ENCODE data around the gene PAIP1. TPM values are rescaled to one million over a fixed set of nuclear protein-coding genes. Genes with fewer than 3 reads are reported as not detected.

PAIP1 gene
- total RNA-seq, 2 experiments from 2014 or later: 44.2 to 69.2 TPM

DNA sequence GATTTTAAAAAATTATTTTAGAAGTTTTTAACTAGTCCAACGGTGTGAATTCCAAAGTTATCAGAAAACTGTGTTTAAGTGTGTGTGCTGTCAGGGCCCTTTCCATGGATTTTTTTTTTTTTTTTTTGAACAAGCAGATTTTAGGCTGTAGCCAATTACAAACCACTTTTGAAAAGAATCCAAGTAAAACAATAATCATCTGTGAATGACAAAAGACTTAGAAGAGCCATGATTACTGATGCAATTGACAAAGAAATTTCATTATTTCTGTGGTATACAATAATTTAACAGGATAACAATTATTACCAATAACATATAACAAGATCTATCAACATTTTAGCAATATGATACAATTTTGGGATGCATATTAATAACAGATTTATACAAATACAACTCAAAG lies 16.2 kb upstream of the PAIP1 start:
- ChIA-PET CTCF (ENCODE audit: unreplicated experiment) (no interaction called here), POLR2A (interaction anchor here (0.8 to 0.9 kb wide), 2 partner anchors 15 to 66 kb away, joined by 3 to 6 read pairs; no protein-coding TSS in a partner anchor)
- H3K27ac ChIP-seq (ENCODE audit: low read depth, low read length, poor library complexity, severe bottlenecking): no peak overlapping the region
- no peak for DNase-seq (ENCODE audit: low spot score)
- peaks cover 28% of the 10 kb centered on the region for H3K36me3 ChIP-seq (ENCODE audit: insufficient read depth, low read length)
- H3K4me1 ChIP-seq (ENCODE audit: insufficient read depth, low read length, poor library complexity, severe bottlenecking): no peaks in the 10 kb centered on the region
- no peak overlapping the region for H3K4me2 ChIP-seq (ENCODE audit: low read length)
- H3K9me2 ChIP-seq (ENCODE audit: insufficient read depth, low read length): no peaks in the 10 kb centered on the region
- no peaks in the 10 kb centered on the region for H3K79me2 ChIP-seq (ENCODE audit: insufficient read depth, low read depth, low read length)
- intact Hi-C loops (cut with micrococcal nuclease; ENCODE audit: unreplicated experiment): no loop called here
- no peak overlapping the region for H2AFZ ChIP-seq (ENCODE audit: low read length)
- no peaks in the 10 kb centered on the region for H4K20me1 ChIP-seq (ENCODE audit: insufficient read depth, low read length)
- no peak overlapping the region for H3K4me3 ChIP-seq (ENCODE audit: low read depth, low read length, poor library complexity, severe bottlenecking)
- BruUV-seq (replicated peaks): no TSS peak
- no peak for TF ChIP-seq EZH2phosphoT487 (IDR thresholded peaks at IDR 0.05; ENCODE audit: borderline replicate concordance, low read depth, low read length)
- TF ChIP-seq, protein P1, sequence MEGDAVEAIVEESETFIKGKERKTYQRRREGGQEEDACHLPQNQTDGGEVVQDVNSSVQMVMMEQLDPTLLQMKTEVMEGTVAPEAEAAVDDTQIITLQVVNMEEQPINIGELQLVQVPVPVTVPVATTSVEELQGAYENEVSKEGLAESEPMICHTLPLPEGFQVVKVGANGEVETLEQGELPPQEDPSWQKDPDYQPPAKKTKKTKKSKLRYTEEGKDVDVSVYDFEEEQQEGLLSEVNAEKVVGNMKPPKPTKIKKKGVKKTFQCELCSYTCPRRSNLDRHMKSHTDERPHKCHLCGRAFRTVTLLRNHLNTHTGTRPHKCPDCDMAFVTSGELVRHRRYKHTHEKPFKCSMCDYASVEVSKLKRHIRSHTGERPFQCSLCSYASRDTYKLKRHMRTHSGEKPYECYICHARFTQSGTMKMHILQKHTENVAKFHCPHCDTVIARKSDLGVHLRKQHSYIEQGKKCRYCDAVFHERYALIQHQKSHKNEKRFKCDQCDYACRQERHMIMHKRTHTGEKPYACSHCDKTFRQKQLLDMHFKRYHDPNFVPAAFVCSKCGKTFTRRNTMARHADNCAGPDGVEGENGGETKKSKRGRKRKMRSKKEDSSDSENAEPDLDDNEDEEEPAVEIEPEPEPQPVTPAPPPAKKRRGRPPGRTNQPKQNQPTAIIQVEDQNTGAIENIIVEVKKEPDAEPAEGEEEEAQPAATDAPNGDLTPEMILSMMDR (conservative IDR thresholded peaks at IDR 0.05; ENCODE audit: low read length): no peak
- no peaks in the 10 kb centered on the region for H3K9me3 ChIP-seq (ENCODE audit: low read length)

DNA sequence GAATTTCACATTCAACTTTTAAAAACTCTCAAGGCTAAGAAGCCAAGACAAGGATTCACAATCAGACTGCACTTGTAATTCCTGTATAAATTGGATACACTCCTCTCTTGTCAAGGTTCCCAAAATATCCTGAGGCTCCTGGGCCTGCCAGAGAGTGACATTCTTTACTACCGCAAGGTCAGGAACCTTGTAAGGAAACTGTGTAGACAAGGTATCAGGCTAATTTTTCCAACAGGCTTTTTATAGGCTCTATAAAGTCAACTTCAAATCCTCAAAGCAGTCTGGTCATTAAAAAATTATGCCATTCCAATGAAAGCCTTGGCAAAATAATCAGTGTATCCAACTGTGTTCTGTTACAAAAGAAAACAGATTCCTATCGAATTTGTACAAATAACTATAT lies 15.5 kb upstream of the PAIP1 start:
- TF ChIP-seq EZH2phosphoT487 (IDR thresholded peaks at IDR 0.05; ENCODE audit: borderline replicate concordance, low read depth, low read length): no peak
- TF ChIP-seq, protein P1 (conservative IDR thresholded peaks at IDR 0.05; ENCODE audit: low read length): no peak
- DNase-seq (ENCODE audit: low spot score): no peak
- CTCF ChIA-PET (ENCODE audit: unreplicated experiment): no interaction called here
- intact Hi-C loops (cut with micrococcal nuclease; ENCODE audit: unreplicated experiment): no loop called here
- Histone ChIP-seq H3K79me2 (ENCODE audit: insufficient read depth, low read depth, low read length) (no peaks in the 10 kb centered on the region), H2AFZ (ENCODE audit: low read length) (no peak overlapping the region), H3K4me2 (ENCODE audit: low read length) (no peak overlapping the region), H3K4me3 (ENCODE audit: low read depth, low read length, poor library complexity, severe bottlenecking) (no peak overlapping the region), H3K9me3 (ENCODE audit: low read length) (no peaks in the 10 kb centered on the region), H3K27ac (ENCODE audit: low read depth, low read length, poor library complexity, severe bottlenecking) (no peak overlapping the region), H4K20me1 (ENCODE audit: insufficient read depth, low read length) (no peaks in the 10 kb centered on the region), H3K4me1 (ENCODE audit: insufficient read depth, low read length, poor library complexity, severe bottlenecking) (no peaks in the 10 kb centered on the region), H3K36me3 (ENCODE audit: insufficient read depth, low read length) (peaks cover 27% of the 10 kb centered on the region), H3K9me2 (ENCODE audit: insufficient read depth, low read length) (no peaks in the 10 kb centered on the region)
- POLR2A ChIA-PET: no interaction called here
- no TSS peak for BruUV-seq (replicated peaks)

- no peak for DNase-seq (ENCODE audit: low spot score)
- ChIA-PET POLR2A (interaction anchor here (0.6 kb wide), 1 partner anchor 31 kb away, joined by 3 read pairs; the partner anchor contains the start of gene NNT), CTCF (ENCODE audit: unreplicated experiment) (no interaction called here)
- H3K9me3 ChIP-seq (ENCODE audit: low read length): no peaks in the 10 kb centered on the region
- no TSS peak for BruUV-seq (replicated peaks)
- no peaks in the 10 kb centered on the region for H3K79me2 ChIP-seq (ENCODE audit: insufficient read depth, low read depth, low read length)
- H2AFZ ChIP-seq (ENCODE audit: low read length): no peak overlapping the region
- no peak overlapping the region for H3K27ac ChIP-seq (ENCODE audit: low read depth, low read length, poor library complexity, severe bottlenecking)
- TF ChIP-seq EZH2phosphoT487 (IDR thresholded peaks at IDR 0.05; ENCODE audit: borderline replicate concordance, low read depth, low read length): no peak
- TF ChIP-seq, protein P1 (conservative IDR thresholded peaks at IDR 0.05; ENCODE audit: low read length): no peak
- H3K4me1 ChIP-seq (ENCODE audit: insufficient read depth, low read length, poor library complexity, severe bottlenecking): no peaks in the 10 kb centered on the region
- no peaks in the 10 kb centered on the region for H3K9me2 ChIP-seq (ENCODE audit: insufficient read depth, low read length)
- no peaks in the 10 kb centered on the region for H4K20me1 ChIP-seq (ENCODE audit: insufficient read depth, low read length)
- no peak overlapping the region for H3K4me2 ChIP-seq (ENCODE audit: low read length)
- intact Hi-C loops (cut with micrococcal nuclease; ENCODE audit: unreplicated experiment): no loop called here
- H3K4me3 ChIP-seq (ENCODE audit: low read depth, low read length, poor library complexity, severe bottlenecking): no peak overlapping the region
- H3K36me3 ChIP-seq (ENCODE audit: insufficient read depth, low read length): peaks cover 16% of the 10 kb centered on the region
Measured at GRCh38 chr5:43571237-43571636, 14.4 kb upstream of the PAIP1 start.

Data from OCI-LY7 (cell line).